GM23338 (cell line): Measurements from ENCODE around the gene SLC25A40. TPM values are rescaled to one million over a fixed set of nuclear protein-coding genes. Genes with fewer than 3 reads are reported as not detected.

Experiments
- ATAC-seq: fragments of 200-7000 bp; cut with Tn5 transposase; 3 replicates; pipeline ENCODE4 v1.9.1; 2020
- DNase-seq: peaks from one replicate; pipeline ENCODE4 v3.0.0-alpha.2; 2015; ENCODE audit warnings: low spot score
- H2AFZ ChIP-seq: fragments of 200-600 bp; sonication (generic); 2 replicates; pipeline ENCODE4 v1.8.0; 2016; ENCODE audit warnings: antibody characterized with exemption, mild to moderate bottlenecking, moderate library complexity
- H3F3A ChIP-seq: fragments of 200-600 bp; sonication (generic); replicated peaks from 2 replicates; pipeline ENCODE4 v1.8.0; 2017; ENCODE audit warnings: antibody characterized with exemption, mixed run types, low read depth
- H3K27ac ChIP-seq: fragments of 200-600 bp; sonication (generic); 2 replicates; pipeline ENCODE4 v1.6.1; 2016; ENCODE audit warnings: low read depth
- H3K27me3 ChIP-seq: fragments of 200-600 bp; sonication (generic); 2 replicates; pipeline ENCODE4 v1.8.0; 2016; ENCODE audit warnings: mild to moderate bottlenecking, mixed run types, moderate library complexity; ENCODE audit not compliant: insufficient read depth
- H3K36me3 ChIP-seq: fragments of 200-600 bp; sonication (generic); 2 replicates; pipeline ENCODE4 v1.8.0; 2016; ENCODE audit warnings: mild to moderate bottlenecking; ENCODE audit not compliant: insufficient read depth
- H3K4me1 ChIP-seq: fragments of 200-600 bp; sonication (generic); 2 replicates; pipeline ENCODE4 v1.8.0; 2016; ENCODE audit warnings: mild to moderate bottlenecking, moderate library complexity; ENCODE audit not compliant: insufficient read depth
- H3K4me2 ChIP-seq: fragments of 200-600 bp; sonication (generic); 2 replicates; pipeline ENCODE4 v1.7.1; 2017; ENCODE audit warnings: mixed run types
- H3K4me3 ChIP-seq: fragments of 200-600 bp; sonication (generic); 2 replicates; pipeline ENCODE4 v1.6.1; 2016; ENCODE audit warnings: mixed run types
- H3K79me2 ChIP-seq: fragments of 200-600 bp; sonication (generic); replicated peaks from 2 replicates; pipeline ENCODE4 v1.8.0; 2017; ENCODE audit warnings: mild to moderate bottlenecking; ENCODE audit not compliant: insufficient read depth
- H3K9me2 ChIP-seq: fragments of 200-600 bp; sonication (generic); 2 replicates; pipeline ENCODE4 v1.8.0; 2017; ENCODE audit not compliant: insufficient read depth
- H4K20me1 ChIP-seq: fragments of 200-600 bp; sonication (generic); replicated peaks from 2 replicates; pipeline ENCODE4 v1.8.0; 2017; ENCODE audit warnings: mild to moderate bottlenecking; ENCODE audit not compliant: insufficient read depth
- H3K27ac Mint-ChIP-seq: 2 replicates; pipeline ENCODE4 v1.8.0; 2020; ENCODE audit warnings: inconsistent platforms, mild to moderate bottlenecking, moderate library complexity, mixed read lengths
- H3K27me3 Mint-ChIP-seq: 3 replicates; pipeline ENCODE4 v1.8.0; 2022; ENCODE audit warnings: low read depth, mild to moderate bottlenecking, moderate library complexity, mixed read lengths, inconsistent platforms; ENCODE audit not compliant: insufficient read depth, poor library complexity
- H3K36me3 Mint-ChIP-seq: 3 replicates; pipeline ENCODE4 v1.8.0; 2021; ENCODE audit warnings: low read depth, mild to moderate bottlenecking, inconsistent platforms, moderate library complexity, mixed read lengths
- H3K4me1 Mint-ChIP-seq: 3 replicates; pipeline ENCODE4 v1.8.0; 2020; ENCODE audit warnings: mild to moderate bottlenecking, inconsistent platforms, mixed read lengths
- H3K4me3 Mint-ChIP-seq: 3 replicates; pipeline ENCODE4 v1.8.0; 2021; ENCODE audit warnings: moderate library complexity, mild to moderate bottlenecking, inconsistent platforms, mixed read lengths
- H3K9me3 Mint-ChIP-seq: 3 replicates; pipeline ENCODE4 v1.8.0; 2020; ENCODE audit warnings: moderate library complexity, mild to moderate bottlenecking, inconsistent platforms, mixed read lengths
- CREB1 ChIP-seq: fragments of 250-450 bp; sonication (Bioruptor Pico); IDR thresholded peaks from 2 replicates; pipeline ENCODE4 v1.5.0; 2020; ENCODE audit warnings: low read depth, mild to moderate bottlenecking, moderate library complexity
- CTCF ChIP-seq, 2 experiments: fragments of 200-600 bp in 1 of 2; sonication (generic) in 1 of 2; conservative IDR thresholded peaks; 2 replicates each; pipeline versions ENCODE4 v1.5.1 to v1.6.1; 2016 to 2017; ENCODE audit warnings: antibody characterized with exemption in 2 of 2, low read depth in 2 of 2, mild to moderate bottlenecking in 2 of 2, moderate library complexity in 1 of 2
- ETS1 ChIP-seq: IDR thresholded peaks from 2 replicates; pipeline ENCODE4 v1.6.1; 2016; ENCODE audit warnings: antibody characterized with exemption
- EZH2 ChIP-seq: fragments of 200-600 bp; sonication (generic); IDR thresholded peaks from one replicate; pipeline ENCODE4 v1.8.0; 2017; ENCODE audit warnings: antibody characterized with exemption, mild to moderate bottlenecking, low read depth; ENCODE audit not compliant: unreplicated experiment
- EZH2phosphoT487 ChIP-seq: fragments of 200-600 bp; sonication (generic); IDR thresholded peaks from one replicate; pipeline ENCODE4 v1.8.1; 2018; ENCODE audit warnings: antibody characterized with exemption; ENCODE audit not compliant: unreplicated experiment
- JUNB ChIP-seq: IDR thresholded peaks from one replicate; pipeline ENCODE4 v1.6.1; 2016; ENCODE audit warnings: antibody characterized with exemption; ENCODE audit not compliant: unreplicated experiment
- NANOG ChIP-seq: IDR thresholded peaks from 2 replicates; pipeline ENCODE4 v1.6.1; 2016; ENCODE audit warnings: antibody characterized with exemption, borderline replicate concordance
- POLR2AphosphoS5 ChIP-seq: IDR thresholded peaks from 2 replicates; pipeline ENCODE4 v1.6.1; 2016; ENCODE audit warnings: antibody characterized with exemption, low read depth
- STAT1 ChIP-seq: IDR thresholded peaks from one replicate; pipeline ENCODE4 v1.6.1; 2016; ENCODE audit warnings: antibody characterized with exemption; ENCODE audit not compliant: unreplicated experiment
- ZNF114 ChIP-seq: fragments of 250-450 bp; sonication (Bioruptor Pico); IDR thresholded peaks from 2 replicates; pipeline ENCODE4 v1.5.0; 2020; ENCODE audit warnings: mild to moderate bottlenecking, moderate library complexity
- ZNF331 ChIP-seq: fragments of 250-450 bp; sonication (Bioruptor Pico); IDR thresholded peaks from 2 replicates; pipeline ENCODE4 v1.5.0; 2020; ENCODE audit warnings: low read depth, mild to moderate bottlenecking, moderate library complexity
- ZNF462 ChIP-seq: fragments of 250-450 bp; sonication (Bioruptor Pico); IDR thresholded peaks from 2 replicates; pipeline ENCODE4 v1.5.0; 2020; ENCODE audit warnings: mild to moderate bottlenecking, moderate library complexity
- polyA plus RNA-seq: library from polyadenylated mRNA; unstranded; fragments of >200 nt; fragmentation: Nextera tagmentation; extraction: Ambion mirVana; gene quantifications from 2 replicates; pipeline ENCODE4 v1.2.1, GENCODE V29; 2016
- total RNA-seq: library from RNA; depleted of rRNA; stranded (reverse); fragments of >200 nt; shearing (Covaris generic); gene quantifications from 2 replicates; pipeline ENCODE4 v1.2.3, GENCODE V29; 2014
- TF ChIP-seq, protein P1 (sequence below): IDR thresholded peaks from one replicate; pipeline ENCODE4 v1.6.1; 2018; ENCODE audit warnings: antibody characterized with exemption; ENCODE audit not compliant: unreplicated experiment

SLC25A40 gene
- total and polyA plus RNA-seq, 2 experiments from 2014 or later = 8.4 to 30.7 TPM

DNA sequence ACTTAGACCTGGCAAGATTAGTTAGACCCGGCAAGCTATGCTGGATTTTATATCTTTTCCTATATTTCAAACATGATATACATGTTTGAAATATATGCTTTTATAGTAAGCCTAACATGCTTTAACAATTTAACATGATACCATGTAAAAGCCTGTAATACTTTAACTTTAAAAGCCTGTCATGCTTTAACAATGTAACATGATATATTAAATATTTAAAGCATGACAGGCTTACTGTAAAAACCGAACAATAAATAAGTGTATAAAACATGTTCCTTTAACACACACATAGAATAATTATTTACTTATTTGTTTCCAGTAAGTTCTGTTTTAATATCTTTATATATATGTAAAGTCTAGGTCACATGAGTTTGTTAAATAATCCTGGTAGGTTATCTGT lies 65.4 kb downstream of the SLC25A40 start:
- H3F3A ChIP-seq = no peaks in the 10 kb centered on the region
- H3K36me3 ChIP-seq = no peaks in the 10 kb centered on the region
- TF ChIP-seq, protein P1, sequence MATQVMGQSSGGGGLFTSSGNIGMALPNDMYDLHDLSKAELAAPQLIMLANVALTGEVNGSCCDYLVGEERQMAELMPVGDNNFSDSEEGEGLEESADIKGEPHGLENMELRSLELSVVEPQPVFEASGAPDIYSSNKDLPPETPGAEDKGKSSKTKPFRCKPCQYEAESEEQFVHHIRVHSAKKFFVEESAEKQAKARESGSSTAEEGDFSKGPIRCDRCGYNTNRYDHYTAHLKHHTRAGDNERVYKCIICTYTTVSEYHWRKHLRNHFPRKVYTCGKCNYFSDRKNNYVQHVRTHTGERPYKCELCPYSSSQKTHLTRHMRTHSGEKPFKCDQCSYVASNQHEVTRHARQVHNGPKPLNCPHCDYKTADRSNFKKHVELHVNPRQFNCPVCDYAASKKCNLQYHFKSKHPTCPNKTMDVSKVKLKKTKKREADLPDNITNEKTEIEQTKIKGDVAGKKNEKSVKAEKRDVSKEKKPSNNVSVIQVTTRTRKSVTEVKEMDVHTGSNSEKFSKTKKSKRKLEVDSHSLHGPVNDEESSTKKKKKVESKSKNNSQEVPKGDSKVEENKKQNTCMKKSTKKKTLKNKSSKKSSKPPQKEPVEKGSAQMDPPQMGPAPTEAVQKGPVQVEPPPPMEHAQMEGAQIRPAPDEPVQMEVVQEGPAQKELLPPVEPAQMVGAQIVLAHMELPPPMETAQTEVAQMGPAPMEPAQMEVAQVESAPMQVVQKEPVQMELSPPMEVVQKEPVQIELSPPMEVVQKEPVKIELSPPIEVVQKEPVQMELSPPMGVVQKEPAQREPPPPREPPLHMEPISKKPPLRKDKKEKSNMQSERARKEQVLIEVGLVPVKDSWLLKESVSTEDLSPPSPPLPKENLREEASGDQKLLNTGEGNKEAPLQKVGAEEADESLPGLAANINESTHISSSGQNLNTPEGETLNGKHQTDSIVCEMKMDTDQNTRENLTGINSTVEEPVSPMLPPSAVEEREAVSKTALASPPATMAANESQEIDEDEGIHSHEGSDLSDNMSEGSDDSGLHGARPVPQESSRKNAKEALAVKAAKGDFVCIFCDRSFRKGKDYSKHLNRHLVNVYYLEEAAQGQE = no peak
- no peak for TF ChIP-seq CREB1 (CRISPR knock-in tag)
- no peak for TF ChIP-seq ZNF114
- TF ChIP-seq STAT1 = no peak
- no peak for TF ChIP-seq ZNF331
- no peak for TF ChIP-seq CTCF (conservative IDR thresholded peaks at IDR 0.05; ENCODE audit: low read depth in 2 of 2)
- no peak for TF ChIP-seq NANOG
- no peak for TF ChIP-seq POLR2AphosphoS5
- no peak for TF ChIP-seq ETS1
- no peak for TF ChIP-seq EZH2
- TF ChIP-seq JUNB = no peak
- no peak for TF ChIP-seq EZH2phosphoT487
- no peak for TF ChIP-seq ZNF462 (CRISPR knock-in tag)
- H3K4me3 ChIP-seq = no peak overlapping the region
- H3K9me2 ChIP-seq = no peaks in the 10 kb centered on the region
- H3K79me2 ChIP-seq = no peaks in the 10 kb centered on the region
- Mint-ChIP-seq H3K36me3 (no peaks in the 10 kb centered on the region), H3K4me3 (no peak overlapping the region), H3K27me3 (no peaks in the 10 kb centered on the region), H3K9me3 (no peaks in the 10 kb centered on the region), H3K4me1 (peaks cover 7% of the 10 kb centered on the region), H3K27ac (no peak overlapping the region; the same call in 1 of the 2 replicates)
- DNase-seq (no peak), ATAC-seq (no peak)
- H2AFZ ChIP-seq = no peak overlapping the region
- no peaks in the 10 kb centered on the region for H4K20me1 ChIP-seq
- H3K27ac ChIP-seq = no peak overlapping the region
- no peaks in the 10 kb centered on the region; the same call in 1 of the 2 replicates for H3K4me1 ChIP-seq
- H3K27me3 ChIP-seq = no peaks in the 10 kb centered on the region
- no peak overlapping the region for H3K4me2 ChIP-seq
